ENCODE results near the gene CNR1.

GRCh38 chr6:88145298-88145963 is 20.7 kb downstream of the CNR1 start:
- TF ChIP-seq CTCF (IDR thresholded peaks at IDR 0.05; ENCODE audit: insufficient read depth, low read depth, low read length) (no peak), EZH2 (IDR thresholded peaks at IDR 0.05; ENCODE audit: insufficient read depth, low read length) (no peak)
